Keratinocyte (primary cell): ENCODE results near the gene CUBN. TPM values are rescaled to one million over a fixed set of nuclear protein-coding genes. Genes with fewer than 3 reads are reported as not detected.

ENCODE experiments used
- DNase-seq: peaks from one replicate; pipeline ENCODE4 v3.0.0-alpha.2; 2011; ENCODE audit warnings: low read depth, missing footprints, low spot score
- FAIRE-seq: peaks from 2 replicates; lab custom pipeline; 2011; peaks lifted over from hg19 to GRCh38; lab: Jason Lieb, UNC
- H2AFZ ChIP-seq: 2 replicates; pipeline ENCODE4 v1.6.0; 2012; ENCODE audit warnings: low read length, control low read depth, inconsistent platforms; ENCODE audit not compliant: control insufficient read depth
- H3K27ac ChIP-seq: 2 replicates; pipeline ENCODE4 v1.5.1; 2011; ENCODE audit warnings: low read length; ENCODE audit not compliant: control insufficient read depth, insufficient read depth
- H3K27me3 ChIP-seq: 3 replicates; pipeline ENCODE4 v1.6.0; 2011; ENCODE audit warnings: low read length; ENCODE audit not compliant: control insufficient read depth, insufficient read depth; ENCODE audit errors: extremely low read depth
- H3K36me3 ChIP-seq, 2 experiments: 2 replicates in 1 of 2; 3 replicates in 1 of 2; pipeline ENCODE4 v1.5.1; 2011; ENCODE audit warnings: low read length in 2 of 2, mild to moderate bottlenecking in 1 of 2; ENCODE audit not compliant: control insufficient read depth in 2 of 2, insufficient read depth in 2 of 2; ENCODE audit errors: extremely low read depth in 1 of 2
- H3K4me1 ChIP-seq: 3 replicates; pipeline ENCODE4 v1.5.1; 2011; ENCODE audit warnings: low read length; ENCODE audit not compliant: control insufficient read depth, insufficient read depth; ENCODE audit errors: extremely low read depth
- H3K4me2 ChIP-seq: 3 replicates; pipeline ENCODE4 v1.6.0; 2011; ENCODE audit warnings: low read depth, low read length; ENCODE audit not compliant: control insufficient read depth, insufficient read depth; ENCODE audit errors: extremely low read depth
- H3K4me3 ChIP-seq, 3 experiments: fragments of 200-600 bp in 1 of 3; sonication (generic) in 1 of 3; 2 replicates in 2 of 3; 3 replicates in 1 of 3; pipeline ENCODE4 v1.5.1; 2011 to 2016; ENCODE audit warnings: low read length in 3 of 3, mild to moderate bottlenecking in 3 of 3, control low read depth in 2 of 3, inconsistent platforms in 1 of 3, low read depth in 1 of 3, mixed read lengths in 1 of 3, mixed run types in 1 of 3, moderate library complexity in 1 of 3; ENCODE audit not compliant: control insufficient read depth in 2 of 3, insufficient read depth in 2 of 3; ENCODE audit errors: extremely low read depth in 1 of 3
- H3K79me2 ChIP-seq: 2 replicates; pipeline ENCODE4 v1.6.0; 2012; ENCODE audit warnings: low read length; ENCODE audit not compliant: control insufficient read depth, insufficient read depth
- H3K9ac ChIP-seq: 3 replicates; pipeline ENCODE4 v1.6.0; 2011; ENCODE audit warnings: low read length; ENCODE audit not compliant: control insufficient read depth, insufficient read depth; ENCODE audit errors: extremely low read depth
- H3K9me1 ChIP-seq: 3 replicates; pipeline ENCODE4 v1.6.0; 2011; ENCODE audit warnings: low read length; ENCODE audit not compliant: control insufficient read depth, insufficient read depth; ENCODE audit errors: extremely low read depth
- H3K9me3 ChIP-seq: 2 replicates; pipeline ENCODE4 v1.5.1; 2012; ENCODE audit warnings: low read depth, low read length; ENCODE audit not compliant: control insufficient read depth
- H4K20me1 ChIP-seq: 3 replicates; pipeline ENCODE4 v1.6.0; 2011; ENCODE audit warnings: low read length; ENCODE audit not compliant: control insufficient read depth, insufficient read depth; ENCODE audit errors: extremely low read depth
- CTCF ChIP-seq, 3 experiments: IDR thresholded peaks in 1 of 3; conservative IDR thresholded peaks in 1 of 3; optimal IDR thresholded peaks in 1 of 3; 2 replicates in 2 of 3; 3 replicates in 1 of 3; pipeline versions ENCODE3 to v1.5.1; 2011; ENCODE audit warnings: low read length in 3 of 3, mild to moderate bottlenecking in 3 of 3, moderate library complexity in 2 of 3, control low read depth in 1 of 3, inconsistent platforms in 1 of 3; ENCODE audit not compliant: insufficient read depth in 2 of 3; ENCODE audit errors: extremely low read depth in 1 of 3
- EZH2 ChIP-seq: IDR thresholded peaks from one replicate; pipeline ENCODE4 v1.6.1; 2012; ENCODE audit warnings: inconsistent platforms, mild to moderate bottlenecking, low read length, moderate library complexity
- dilution Hi-C: fragments of 300-500 bp; cut with MboI; formaldehyde crosslinking; loops from one replicate; pipeline ENCODE4 v1.7.0; 2020; ENCODE audit warnings: low sequenced_read_pairs; ENCODE audit not compliant: extremely low pct_ligation_motif_present
- polyA plus RNA-seq, 5 experiments: library from polyadenylated mRNA; depleted of rRNA in 3 of 5; stranded (reverse) in 3 of 5; stranded (forward) in 1 of 5; unstranded in 1 of 5; fragments of >200 nt; gene quantifications; 1 replicate in 1 of 5; 2 replicates in 3 of 5; 3 replicates in 1 of 5; pipeline versions ENCODE4 v1.2.1 to v1.2.3, GENCODE V29; 2011 to 2012; ENCODE audit warnings: missing spikeins in 2 of 5, low read depth in 1 of 5, low replicate concordance in 1 of 5

Gene CUBN
- polyA plus RNA-seq, 1 donor (not counting 4 experiments of a cell fraction or from before 2014, with no cell fraction given) = 0.07 TPM

- no peak for FAIRE-seq
- no peaks in the 10 kb centered on the region for H3K9me1 ChIP-seq
- H3K36me3 ChIP-seq = no peaks in the 10 kb centered on the region
- H3K4me1 ChIP-seq = no peaks in the 10 kb centered on the region
- no peak for DNase-seq
- dilution Hi-C loops = no loop called here
- no peaks in the 10 kb centered on the region for H3K27me3 ChIP-seq
- no peak overlapping the region for H2AFZ ChIP-seq
- H3K9me3 ChIP-seq = no peaks in the 10 kb centered on the region
- H3K27ac ChIP-seq = no peak overlapping the region
- H4K20me1 ChIP-seq = no peaks in the 10 kb centered on the region
- no peak overlapping the region for H3K4me3 ChIP-seq
- H3K79me2 ChIP-seq = no peaks in the 10 kb centered on the region
- no peak overlapping the region for H3K9ac ChIP-seq
- TF ChIP-seq CTCF (optimal IDR thresholded peaks at IDR 0.05 in 1 of 3, IDR thresholded peaks at IDR 0.05 in 1 of 3, conservative IDR thresholded peaks at IDR 0.05 in 1 of 3; ENCODE audit: extremely low read depth in 1 of 3, insufficient read depth in 2 of 3, low read length in 3 of 3) = no peak
- no peak for TF ChIP-seq EZH2
- no peak overlapping the region for H3K4me2 ChIP-seq
Measured at GRCh38 chr10:17154116-17154515, 24.5 kb upstream of the CUBN start.

GRCh38 chr10:17153321-17153720 is 23.7 kb upstream of the CUBN start:
- TF ChIP-seq EZH2 (no peak), CTCF (optimal IDR thresholded peaks at IDR 0.05 in 1 of 3, IDR thresholded peaks at IDR 0.05 in 1 of 3, conservative IDR thresholded peaks at IDR 0.05 in 1 of 3; ENCODE audit: extremely low read depth in 1 of 3, insufficient read depth in 2 of 3, low read length in 3 of 3) (no peak)
- no peaks in the 10 kb centered on the region for H3K9me3 ChIP-seq
- dilution Hi-C loops = no loop called here
- H3K27ac ChIP-seq = no peak overlapping the region
- no peaks in the 10 kb centered on the region for H3K9me1 ChIP-seq
- H2AFZ ChIP-seq = no peak overlapping the region
- no peaks in the 10 kb centered on the region for H3K36me3 ChIP-seq
- DNase-seq (no peak), FAIRE-seq (no peak)
- no peaks in the 10 kb centered on the region for H4K20me1 ChIP-seq
- no peaks in the 10 kb centered on the region for H3K4me1 ChIP-seq
- H3K79me2 ChIP-seq = no peaks in the 10 kb centered on the region
- no peaks in the 10 kb centered on the region for H3K27me3 ChIP-seq
- no peak overlapping the region for H3K4me3 ChIP-seq
- H3K9ac ChIP-seq = no peak overlapping the region
- no peak overlapping the region for H3K4me2 ChIP-seq
